ENCODE data around the gene ZNF358.

The ZNF358 gene

GRCh38 chr19:7489609-7490044 lies 26.3 kb upstream of the ZNF358 start:
- DNase-seq: no peak

GRCh38 chr19:7492142-7492541 lies 23.8 kb upstream of the ZNF358 start:
- DNase-seq: no peak

GRCh38 chr19:7492558-7492957 lies 23.3 kb upstream of the ZNF358 start:
- no peak for DNase-seq

- DNase-seq: no peak
Measured at GRCh38 chr19:7494416-7495098, 21.3 kb upstream of the ZNF358 start.

DNA sequence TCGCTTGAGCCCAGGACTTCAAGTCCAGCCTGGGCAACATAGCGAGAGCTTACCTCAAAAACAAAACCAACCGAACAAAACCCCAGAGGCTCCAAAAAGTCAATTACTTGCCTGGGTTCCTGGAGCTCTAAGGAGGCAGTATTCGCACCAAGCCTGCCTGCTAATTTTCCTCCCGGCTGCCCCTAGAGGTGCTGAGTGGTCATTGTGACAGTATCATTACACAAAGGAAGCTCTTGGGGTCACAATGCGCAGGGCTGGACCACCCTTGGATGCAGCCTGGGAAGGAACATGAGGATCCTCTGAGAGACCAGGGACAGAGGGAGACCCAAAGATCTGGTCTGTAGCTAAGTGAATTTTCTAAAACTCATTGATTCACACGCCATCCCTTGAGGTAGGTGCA lies 18.6 kb upstream of the ZNF358 start:
- no peak for DNase-seq

DNA sequence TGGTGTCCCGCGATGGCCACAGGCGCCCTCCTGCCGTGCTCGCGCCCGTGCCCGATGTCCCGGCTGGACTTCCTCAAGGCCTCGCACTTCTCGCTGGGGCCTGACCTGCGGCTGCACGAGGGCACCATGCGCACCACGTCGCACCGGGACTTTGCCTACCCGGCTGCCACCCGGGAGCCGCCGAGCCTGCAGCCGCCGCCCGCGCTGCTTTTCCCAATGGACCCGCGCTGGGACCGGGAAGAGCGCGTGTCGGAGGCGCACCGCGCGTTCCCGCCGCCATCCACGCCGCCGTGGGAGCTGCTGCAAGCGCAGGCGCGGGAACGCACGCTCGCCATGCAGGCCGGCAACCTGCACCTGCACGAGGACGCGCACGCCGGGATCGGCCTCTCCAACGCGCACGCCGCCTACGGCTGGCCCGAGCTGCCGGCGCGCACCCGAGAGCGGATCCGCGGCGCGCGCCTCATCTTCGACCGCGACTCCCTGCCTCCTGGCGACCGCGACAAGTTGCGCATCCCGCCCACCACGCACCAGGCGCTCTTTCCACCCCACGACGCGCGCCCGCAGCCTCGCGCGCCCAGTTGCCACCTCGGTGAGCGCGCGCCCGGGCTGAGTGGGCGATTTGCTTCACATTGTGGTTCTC lies 15.0 kb upstream of the ZNF358 start:
- peak; percentile 93 for DNase-seq

GRCh38 chr19:7502552-7502951 lies 13.4 kb upstream of the ZNF358 start:
- DNase-seq: no peak

DNA sequence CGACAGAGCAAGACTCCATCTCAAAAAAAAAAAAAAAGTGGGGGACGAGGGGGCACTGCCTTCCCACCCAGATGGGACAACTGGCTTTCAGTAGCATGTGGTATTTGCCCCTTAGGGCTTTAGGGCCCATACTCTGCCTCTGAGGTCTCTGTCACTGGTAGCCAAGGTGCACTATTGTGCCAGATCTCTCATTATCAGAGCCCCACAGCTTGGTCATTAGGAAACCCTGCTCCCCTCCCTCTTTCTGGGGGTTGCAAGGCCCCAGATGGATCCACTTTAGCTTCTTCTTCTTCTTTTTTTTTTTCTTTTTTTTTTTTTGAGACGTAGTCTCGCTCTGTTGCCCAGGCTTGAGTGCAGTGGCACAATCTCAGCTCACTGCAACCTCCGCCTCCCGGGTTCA lies 11.2 kb upstream of the ZNF358 start:
- no peak for DNase-seq

- no peak for DNase-seq
Measured at GRCh38 chr19:7505288-7505681, 10.6 kb upstream of the ZNF358 start.

DNA sequence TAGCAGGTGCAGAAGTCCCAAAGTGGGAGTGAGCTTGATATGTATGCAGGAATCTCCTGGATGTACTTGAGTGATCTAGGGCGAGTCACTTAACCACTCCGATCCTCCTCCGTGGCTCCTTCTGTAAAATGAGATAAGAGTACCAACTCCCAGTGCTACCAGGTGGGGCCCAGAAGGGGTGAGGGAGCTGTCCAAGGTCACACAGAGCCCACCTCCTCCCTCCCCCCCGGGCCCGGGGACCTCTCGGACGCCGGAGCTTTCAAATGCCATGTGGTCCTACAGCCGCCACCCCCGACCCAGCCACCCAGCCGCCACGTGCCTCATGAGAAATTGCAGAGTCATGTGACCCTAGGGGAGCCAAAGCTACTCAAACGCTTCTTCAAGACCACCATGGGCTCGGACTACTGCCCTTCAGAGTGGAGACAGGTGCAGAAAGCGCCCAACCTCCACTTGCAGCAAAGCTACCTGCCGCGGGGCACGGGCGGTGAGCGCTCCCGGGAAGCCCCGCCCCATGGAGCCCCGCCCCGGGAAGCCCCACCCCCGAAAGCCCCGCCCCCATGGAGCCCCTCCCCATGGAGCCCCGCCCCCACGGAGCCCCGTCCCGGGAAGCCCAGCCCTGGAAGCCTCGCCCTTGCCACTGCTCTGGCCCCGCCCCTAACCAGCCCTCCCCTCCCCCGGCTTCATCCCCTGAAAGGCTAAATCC lies 10.1 kb upstream of the ZNF358 start:
- DNase-seq: peak; percentile 21

DNA sequence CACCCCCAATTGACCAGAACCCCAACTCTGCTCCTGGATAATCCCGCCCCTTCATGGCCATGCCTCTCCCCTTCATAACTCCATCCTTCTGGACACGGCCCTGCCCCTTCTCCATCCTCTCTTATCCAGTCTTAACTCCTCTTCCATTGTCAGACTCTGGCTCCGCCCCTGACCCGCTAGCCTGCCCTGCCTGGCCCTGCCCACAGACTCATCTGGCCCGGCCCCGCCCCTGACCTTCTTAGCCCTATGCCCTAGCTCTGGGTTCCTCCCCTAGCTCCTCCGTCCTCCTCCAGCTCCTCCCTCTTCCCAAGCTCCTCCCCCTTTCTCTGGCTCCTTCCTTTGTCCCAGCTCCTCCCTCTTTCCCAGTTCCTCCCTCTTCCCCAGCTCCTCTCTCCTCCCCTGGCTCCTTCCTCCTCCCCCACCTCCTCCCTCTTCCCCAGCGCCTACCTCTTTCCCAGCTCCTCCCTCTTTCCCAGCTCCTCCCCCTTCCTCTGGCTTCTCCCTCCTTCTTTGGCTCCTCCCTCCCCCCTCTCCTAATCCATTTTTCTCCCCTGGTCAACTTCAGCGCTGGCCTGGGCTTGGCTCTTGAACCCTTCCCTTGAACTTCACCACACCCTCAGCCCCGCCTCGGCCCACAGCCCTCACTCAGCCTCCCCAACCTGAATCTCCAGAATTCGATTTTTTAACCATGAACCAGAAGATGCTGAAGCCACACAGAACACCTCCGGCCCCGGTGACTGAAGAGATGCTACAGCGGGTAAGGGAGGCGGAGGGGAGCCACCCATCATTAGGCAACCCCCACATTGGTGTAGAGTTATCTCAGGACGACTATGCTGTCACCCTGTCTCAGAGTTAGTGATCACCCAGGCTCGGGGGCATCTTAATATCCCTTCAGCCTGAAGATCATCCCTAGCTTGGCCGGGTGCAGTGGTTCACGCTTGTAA lies 9.2 kb upstream of the ZNF358 start:
- DNase-seq: no peak

GRCh38 chr19:7507884-7508283 lies 8.0 kb upstream of the ZNF358 start:
- DNase-seq: no peak

DNA sequence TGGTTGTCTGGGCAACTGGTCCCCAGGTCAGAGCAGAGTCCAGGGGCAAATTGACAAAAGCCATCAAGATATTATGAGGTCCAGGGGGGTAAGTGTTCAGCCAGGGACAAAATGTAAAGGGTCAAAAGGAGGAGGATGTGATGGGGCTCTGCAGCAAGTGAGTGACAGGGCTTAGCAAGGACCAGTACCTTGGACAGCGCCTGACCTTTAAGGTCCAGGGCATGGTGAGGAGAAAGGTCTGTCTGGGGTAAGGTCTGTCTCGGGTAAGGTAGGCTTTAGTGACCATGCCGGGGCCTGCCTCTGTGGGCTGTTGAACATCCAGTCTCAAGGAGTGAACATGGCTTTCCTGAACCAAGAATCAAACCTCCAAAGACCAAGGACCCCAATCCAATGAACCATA lies 6.3 kb upstream of the ZNF358 start:
- no peak for DNase-seq

GRCh38 chr19:7512400-7512851 lies 3.5 kb upstream of the ZNF358 start:
- DNase-seq: no peak

DNA sequence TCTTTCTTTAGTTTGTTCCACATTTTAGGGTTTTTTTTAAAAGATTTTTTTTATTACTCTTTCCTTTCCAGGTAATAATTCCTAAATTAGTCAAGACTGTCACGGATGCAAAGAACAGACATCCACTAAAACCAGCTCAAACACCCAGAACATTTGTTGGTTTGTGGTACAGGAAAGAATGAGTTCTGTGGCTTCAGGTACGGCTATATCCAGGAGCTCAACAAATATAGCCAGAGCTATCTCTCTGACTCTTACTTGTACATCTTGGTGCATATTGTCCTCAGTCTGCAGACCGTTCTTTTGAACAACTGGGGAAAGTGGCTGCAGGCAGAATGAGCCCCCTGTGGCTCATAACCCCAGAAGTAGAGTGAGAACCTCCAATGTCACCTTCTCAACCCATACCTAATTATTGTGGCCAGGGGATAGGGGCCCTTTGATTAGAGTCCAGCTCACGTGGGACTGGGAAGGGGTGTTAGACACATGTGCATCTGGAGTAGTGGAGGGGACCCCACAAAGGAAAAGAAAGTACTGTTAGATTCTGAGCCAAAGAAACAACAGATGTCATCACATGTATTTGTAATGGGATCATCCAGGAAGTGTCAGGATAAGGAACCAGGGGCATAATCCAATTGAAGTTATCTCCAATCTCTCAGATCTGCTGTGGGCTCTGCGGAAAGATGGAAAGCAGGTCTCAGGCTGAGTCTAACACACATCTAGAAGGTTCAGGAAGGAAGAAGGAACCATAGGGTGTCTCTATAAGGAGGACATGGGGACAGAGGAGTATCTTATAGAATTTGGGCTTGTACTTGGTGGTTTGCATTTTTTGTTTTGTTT lies 1.9 kb upstream of the ZNF358 start:
- DNase-seq: no peak

GRCh38 chr19:7515110-7515644 lies 726 bp upstream of the ZNF358 start:
- DNase-seq: no peak

GRCh38 chr19:7516333-7516732 lies 430 bp downstream of the ZNF358 start:
- no peak for DNase-seq

GRCh38 chr19:7516878-7517277 lies 975 bp downstream of the ZNF358 start:
- DNase-seq: no peak

GRCh38 chr19:7519361-7520130 lies 3.6 kb downstream of the ZNF358 start:
- no peak for DNase-seq

- DNase-seq: no peak
Measured at GRCh38 chr19:7520131-7521051, 4.5 kb downstream of the ZNF358 start.

Measured in COR-L47 (cell line).